Pancreas (tissue), 10 donors: Measurements from ENCODE around the gene PTPRM. TPM values are rescaled to one million over a fixed set of nuclear protein-coding genes. Genes with fewer than 3 reads are reported as not detected.

ENCODE experiments used
- ATAC-seq, 4 donors: fragments of 200-7000 bp; cut with Tn5 transposase; one replicate each; pipeline versions ENCODE4 v1.8.0 to v1.9.1; 2020; ENCODE audit warnings: mild to moderate bottlenecking in 4 of 4, moderate library complexity in 4 of 4
- DNase-seq, 6 donors: peaks; one replicate each; pipeline ENCODE4 v3.0.0-alpha.2; 2020
- FAIRE-seq: peaks from 2 replicates; lab custom pipeline; 2012; peaks lifted over from hg19 to GRCh38; lab: Jason Lieb, UNC
- H3K27ac ChIP-seq, 4 donors: fragments of 200-600 bp; sonication (generic); 1 replicate in 3 of 4; 2 replicates in 1 of 4; pipeline versions ENCODE4 v1.5.0 to v1.8.0; 2020
- H3K27me3 ChIP-seq, 4 donors: fragments of 200-600 bp; one replicate each; pipeline ENCODE4 v1.8.0; 2021
- H3K36me3 ChIP-seq, 3 donors: fragments of 200-600 bp; sonication (generic) in 1 of 3; one replicate each; pipeline versions ENCODE4 v1.5.0 to v1.8.0; 2020 to 2021
- H3K4me1 ChIP-seq, 3 donors: fragments of 200-600 bp; one replicate each; pipeline ENCODE4 v1.8.0; 2021
- H3K4me3 ChIP-seq, 4 donors: fragments of 200-600 bp; sonication (generic) in 2 of 4; one replicate each; pipeline versions ENCODE4 v1.5.0 to v1.8.0; 2020 to 2021
- H3K9me3 ChIP-seq, 4 donors: fragments of 200-600 bp; one replicate each; pipeline ENCODE4 v1.8.0; 2021
- WGBS, 2 donors: extraction: QIAGEN DNeasy Blood & Tissue Kit; methylation state at CpG; one replicate each; pipeline ENCODE4 v1.1.7; 2013; 5-methylcytosine and 5-hydroxymethylcytosine counted together
- intact Hi-C, 3 donors: fragments of 100-400 bp; cut with DNase I; formaldehyde crosslinking; loops; one replicate each; pipeline versions ENCODE4 v1.11.1 to v1.14.2; 2022
- polyA plus RNA-seq, 2 donors: library from polyadenylated mRNA; stranded (reverse); fragments of 200-250 nt; gene quantifications; one replicate each; pipeline ENCODE4 v1.2.3, GENCODE V29; 2013
- total RNA-seq, 6 donors: library from RNA; stranded (reverse); fragmentation: NEBNext Ultra II Directional in 4 of 6; extraction: Animal tissue kit (Norgen Biotek cat#: 25700) in 4 of 6; gene quantifications; one replicate each; pipeline versions ENCODE4 v1.2.1 to v1.2.4, GENCODE V29; 2021 to 2023
- TF ChIP-seq, protein P1 (sequence below), 4 donors: fragments of 200-600 bp; sonication (generic) in 3 of 4; IDR thresholded peaks; one replicate each; pipeline versions ENCODE4 v1.5.0 to v1.8.0; 2021; ENCODE audit warnings: antibody characterized with exemption in 4 of 4
- donor health status: healthy with polysubstance abuse.
- donor health status: DM: no; HTN: no; CAD: no; lungs with moderate emphysema.
- donor health status: DM: no; HTN: no; CAD: no.
- donor health status: control.
- donor health status: control.
- donor health status: Bipolar disorder and iron deficiency.
- donor health status: DM: yes; HTN: yes; CAD: no.
- donor health status: DM: no; HTN: no; CAD: no.
- donor health status: DM: no; HTN: no; CAD: no.
- donor health status: DM: yes; HTN: yes; CAD: no.

PTPRM gene
- total and polyA plus RNA-seq, 8 donors, result 14.5 to 50.7 (median 19.7) TPM

DNA sequence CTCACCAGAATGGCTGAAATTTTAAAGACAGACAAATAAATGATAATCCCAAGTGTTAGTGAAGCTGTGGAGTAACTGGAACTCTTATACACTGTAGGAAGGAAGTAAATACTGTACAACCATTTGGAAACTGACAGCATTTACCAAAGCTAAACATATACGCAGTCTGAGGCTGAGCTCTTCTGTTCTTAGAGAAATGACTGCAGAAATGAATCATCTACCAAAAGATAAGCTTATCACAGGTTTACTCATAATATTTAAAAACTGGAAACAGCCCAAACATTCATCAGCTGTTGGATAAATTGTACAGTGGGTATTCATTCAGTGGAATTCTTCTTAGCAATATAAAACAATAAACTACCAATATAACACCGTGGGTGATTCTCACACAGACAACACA is 824.0 kb downstream of the PTPRM start:
- intact Hi-C loops, result no loop called here

DNA sequence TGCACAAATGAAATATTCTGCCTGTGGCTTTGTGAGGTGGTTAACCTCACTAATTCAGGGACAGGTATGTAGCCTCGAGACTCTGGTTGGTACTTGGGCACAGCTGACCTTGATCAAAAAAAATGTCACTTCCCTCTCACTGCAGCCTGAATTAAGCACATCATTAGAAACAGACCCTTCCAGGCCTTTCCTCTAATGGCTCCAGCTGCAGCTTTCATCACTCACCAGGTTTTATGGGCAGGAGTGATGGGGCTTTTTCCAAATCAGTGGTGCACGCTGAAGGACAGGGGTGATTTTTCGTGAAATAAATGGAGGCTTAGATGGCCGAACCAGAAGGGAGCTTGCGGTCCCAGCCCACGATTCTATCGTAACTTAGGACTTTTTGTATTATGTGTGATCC is 829.1 kb downstream of the PTPRM start:
- FAIRE-seq, result no peak
- no peak for ATAC-seq
- H3K27me3 ChIP-seq, result no peaks in the 10 kb centered on the region
- H3K36me3 ChIP-seq, result peaks cover 0 to 5% (median 0%) of the 10 kb centered on the region in 3 donors
- no peak for DNase-seq
- H3K27ac ChIP-seq, result no peak overlapping the region
- TF ChIP-seq, protein P1, sequence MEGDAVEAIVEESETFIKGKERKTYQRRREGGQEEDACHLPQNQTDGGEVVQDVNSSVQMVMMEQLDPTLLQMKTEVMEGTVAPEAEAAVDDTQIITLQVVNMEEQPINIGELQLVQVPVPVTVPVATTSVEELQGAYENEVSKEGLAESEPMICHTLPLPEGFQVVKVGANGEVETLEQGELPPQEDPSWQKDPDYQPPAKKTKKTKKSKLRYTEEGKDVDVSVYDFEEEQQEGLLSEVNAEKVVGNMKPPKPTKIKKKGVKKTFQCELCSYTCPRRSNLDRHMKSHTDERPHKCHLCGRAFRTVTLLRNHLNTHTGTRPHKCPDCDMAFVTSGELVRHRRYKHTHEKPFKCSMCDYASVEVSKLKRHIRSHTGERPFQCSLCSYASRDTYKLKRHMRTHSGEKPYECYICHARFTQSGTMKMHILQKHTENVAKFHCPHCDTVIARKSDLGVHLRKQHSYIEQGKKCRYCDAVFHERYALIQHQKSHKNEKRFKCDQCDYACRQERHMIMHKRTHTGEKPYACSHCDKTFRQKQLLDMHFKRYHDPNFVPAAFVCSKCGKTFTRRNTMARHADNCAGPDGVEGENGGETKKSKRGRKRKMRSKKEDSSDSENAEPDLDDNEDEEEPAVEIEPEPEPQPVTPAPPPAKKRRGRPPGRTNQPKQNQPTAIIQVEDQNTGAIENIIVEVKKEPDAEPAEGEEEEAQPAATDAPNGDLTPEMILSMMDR (IDR thresholded peaks at IDR 0.05), result no peak
- H3K9me3 ChIP-seq, result no peaks in the 10 kb centered on the region
- 91 to 94% methylated on average over 7 of the region's 7 CpGs for WGBS, 2 donors
- H3K4me1 ChIP-seq, result peaks cover 0 to 3% (median 0%) of the 10 kb centered on the region in 3 donors
- no peak overlapping the region for H3K4me3 ChIP-seq
- intact Hi-C loops, result no loop called here

More for the DNA sequence above, 824.0 kb downstream of the PTPRM start:
- H3K9me3 ChIP-seq, result no peaks in the 10 kb centered on the region
- H3K27ac ChIP-seq, result no peak overlapping the region
- FAIRE-seq (no peak), DNase-seq (no peak), ATAC-seq (peak; percentile 56 to 67 (median 66))
- no peak overlapping the region for H3K4me3 ChIP-seq
- H3K36me3 ChIP-seq, result peaks cover 0 to 5% (median 0%) of the 10 kb centered on the region in 3 donors
- no peaks in the 10 kb centered on the region for H3K27me3 ChIP-seq
- peaks cover 0 to 4% (median 0%) of the 10 kb centered on the region in 3 donors for H3K4me1 ChIP-seq
- WGBS, 2 donors, result 34 to 37% methylated on average over 2 of the region's 2 CpGs
- TF ChIP-seq, protein P1 (IDR thresholded peaks at IDR 0.05), result no peak

DNA sequence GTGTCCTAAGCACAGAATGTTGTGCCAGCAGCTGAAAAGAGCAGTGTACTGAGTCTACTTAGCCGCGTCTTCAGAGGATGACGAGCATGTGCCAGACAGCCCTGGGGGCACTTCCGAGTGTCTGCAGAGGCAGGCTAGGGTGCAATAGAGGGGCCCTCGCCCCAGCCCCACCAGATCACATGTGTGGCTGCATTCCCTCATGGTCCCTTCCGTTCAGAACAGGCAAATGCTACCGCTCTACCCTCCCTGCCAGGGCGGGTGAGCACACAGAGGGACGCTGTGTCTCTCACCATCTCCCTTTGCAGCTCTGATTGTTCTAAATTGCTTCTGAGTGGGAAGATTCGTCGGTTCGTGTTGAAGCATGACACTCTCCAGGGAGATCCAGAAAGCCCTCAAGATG is 829.9 kb downstream of the PTPRM start:
- 91 to 93% methylated on average over 12 of the region's 12 CpGs for WGBS, 2 donors
- ATAC-seq (no peak), DNase-seq (no peak), FAIRE-seq (no peak)
- no peaks in the 10 kb centered on the region for H3K27me3 ChIP-seq
- H3K27ac ChIP-seq, result no peak overlapping the region
- intact Hi-C loops, result no loop called here
- TF ChIP-seq, protein P1 (IDR thresholded peaks at IDR 0.05), result no peak
- no peaks in the 10 kb centered on the region for H3K4me1 ChIP-seq
- H3K9me3 ChIP-seq, result no peaks in the 10 kb centered on the region
- peaks cover 0 to 5% (median 0%) of the 10 kb centered on the region in 3 donors for H3K36me3 ChIP-seq
- H3K4me3 ChIP-seq, result no peak overlapping the region

DNA sequence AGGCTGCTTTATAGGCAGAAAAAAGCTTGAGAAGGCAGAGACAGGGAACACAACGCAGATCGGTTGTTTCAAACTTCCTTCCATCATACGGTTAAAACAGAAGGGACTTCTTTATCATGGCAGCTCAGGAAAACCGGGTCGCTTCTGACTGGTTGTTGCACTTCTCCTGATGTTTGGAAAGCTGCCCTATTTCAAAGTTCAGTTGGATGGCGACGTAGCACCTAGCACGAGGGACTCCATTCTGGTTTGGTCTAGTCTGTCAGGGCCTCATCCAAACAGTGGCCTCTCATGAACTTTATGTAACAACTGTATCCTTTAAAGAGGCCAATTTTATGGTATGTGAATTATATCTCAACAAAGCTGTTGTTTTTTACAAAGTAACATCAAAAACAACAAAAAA is 832.0 kb downstream of the PTPRM start:
- no peaks in the 10 kb centered on the region for H3K9me3 ChIP-seq
- no peaks in the 10 kb centered on the region for H3K27me3 ChIP-seq
- DNase-seq (no peak), ATAC-seq (no peak), FAIRE-seq (no peak)
- H3K27ac ChIP-seq, result no peak overlapping the region
- H3K36me3 ChIP-seq, result peaks cover 0 to 5% (median 0%) of the 10 kb centered on the region in 3 donors
- TF ChIP-seq, protein P1 (IDR thresholded peaks at IDR 0.05), result no peak
- intact Hi-C loops, result no loop called here
- H3K4me1 ChIP-seq, result peaks cover 0 to 3% (median 2%) of the 10 kb centered on the region in 3 donors
- H3K4me3 ChIP-seq, result no peak overlapping the region
- 67 to 69% methylated on average over 8 of the region's 8 CpGs for WGBS, 2 donors

DNA sequence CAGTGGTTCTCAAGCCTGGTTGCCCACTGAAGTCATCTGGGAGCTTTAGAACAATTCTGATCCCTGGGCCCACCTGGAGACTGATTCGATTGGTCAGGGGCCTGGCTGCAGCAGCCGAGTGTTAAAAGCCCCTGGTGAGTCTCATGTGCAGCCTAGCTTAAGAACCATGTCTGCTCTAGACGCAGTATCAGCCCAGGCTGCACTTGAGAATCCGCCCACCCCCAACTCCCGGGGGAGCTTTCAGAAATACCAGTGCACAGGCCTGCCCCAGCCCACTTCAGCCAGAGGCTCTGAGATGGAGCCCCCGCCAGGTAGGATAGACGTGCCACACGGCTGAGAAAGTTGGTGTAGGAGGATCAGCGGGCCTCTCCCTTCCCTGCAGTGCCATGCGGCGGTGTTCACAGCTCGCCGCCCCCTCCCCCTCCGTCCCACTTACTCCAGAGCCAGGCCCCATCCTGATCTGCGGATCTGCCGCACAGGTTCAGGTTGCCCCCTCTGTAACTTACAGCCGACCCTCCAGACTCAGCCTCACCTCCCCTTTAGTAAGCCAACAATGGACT is 833.2 kb downstream of the PTPRM start:
- TF ChIP-seq, protein P1 (IDR thresholded peaks at IDR 0.05), result no peak
- FAIRE-seq (no peak), DNase-seq (no peak), ATAC-seq (no peak)
- Histone ChIP-seq H3K36me3 (no peaks in the 10 kb centered on the region), H3K4me1 (peaks cover 0 to 3% (median 2%) of the 10 kb centered on the region in 3 donors), H3K27me3 (no peaks in the 10 kb centered on the region), H3K27ac (no peak overlapping the region), H3K4me3 (no peak overlapping the region), H3K9me3 (no peaks in the 10 kb centered on the region)
- intact Hi-C loops, result no loop called here
- WGBS, 2 donors, result 91 to 97% methylated on average over 17 of the region's 17 CpGs
